HFFc6 (cell line): Measurements from ENCODE around the gene SCN11A. TPM values are rescaled to one million over a fixed set of nuclear protein-coding genes. Genes with fewer than 3 reads are reported as not detected.

Experiments
- DNase-seq: peaks from one replicate; pipeline ENCODE4 v3.0.0-alpha.2; 2018
- H3K27ac Mint-ChIP-seq: 2 replicates; pipeline ENCODE4 v1.8.0; 2020; ENCODE audit warnings: mild to moderate bottlenecking, mixed read lengths
- H3K27me3 Mint-ChIP-seq: 2 replicates; pipeline ENCODE4 v1.8.0; 2021; ENCODE audit warnings: mild to moderate bottlenecking, moderate library complexity, mixed read lengths; ENCODE audit not compliant: insufficient read depth
- H3K36me3 Mint-ChIP-seq: 2 replicates; pipeline ENCODE4 v1.8.0; 2021; ENCODE audit warnings: low read depth, mixed read lengths
- H3K4me1 Mint-ChIP-seq: 2 replicates; pipeline ENCODE4 v1.8.0; 2020; ENCODE audit warnings: low read depth, mixed read lengths
- H3K4me3 Mint-ChIP-seq: 2 replicates; pipeline ENCODE4 v1.8.0; 2020; ENCODE audit warnings: mild to moderate bottlenecking, moderate library complexity, mixed read lengths
- H3K9me3 Mint-ChIP-seq: 2 replicates; pipeline ENCODE4 v1.8.0; 2020; ENCODE audit warnings: mild to moderate bottlenecking, mixed read lengths
- CTCF ChIP-seq: fragments of 200-600 bp; sonication (generic); IDR thresholded peaks from 2 replicates; pipeline ENCODE4 v1.5.0; 2021; ENCODE audit warnings: antibody characterized with exemption, mild to moderate bottlenecking
- total RNA-seq, 6 experiments: library from RNA; stranded (reverse); fragmentation: NEBNext Ultra II Directional; extraction: Animal tissue kit (Norgen Biotek cat#: 25700); gene quantifications; 2 replicates in 1 of 6; 3 replicates in 5 of 6; pipeline ENCODE4 v1.2.3, GENCODE V29; 2021

SCN11A gene
- total RNA-seq, 6 experiments from 2014 or later, result not detected

DNA sequence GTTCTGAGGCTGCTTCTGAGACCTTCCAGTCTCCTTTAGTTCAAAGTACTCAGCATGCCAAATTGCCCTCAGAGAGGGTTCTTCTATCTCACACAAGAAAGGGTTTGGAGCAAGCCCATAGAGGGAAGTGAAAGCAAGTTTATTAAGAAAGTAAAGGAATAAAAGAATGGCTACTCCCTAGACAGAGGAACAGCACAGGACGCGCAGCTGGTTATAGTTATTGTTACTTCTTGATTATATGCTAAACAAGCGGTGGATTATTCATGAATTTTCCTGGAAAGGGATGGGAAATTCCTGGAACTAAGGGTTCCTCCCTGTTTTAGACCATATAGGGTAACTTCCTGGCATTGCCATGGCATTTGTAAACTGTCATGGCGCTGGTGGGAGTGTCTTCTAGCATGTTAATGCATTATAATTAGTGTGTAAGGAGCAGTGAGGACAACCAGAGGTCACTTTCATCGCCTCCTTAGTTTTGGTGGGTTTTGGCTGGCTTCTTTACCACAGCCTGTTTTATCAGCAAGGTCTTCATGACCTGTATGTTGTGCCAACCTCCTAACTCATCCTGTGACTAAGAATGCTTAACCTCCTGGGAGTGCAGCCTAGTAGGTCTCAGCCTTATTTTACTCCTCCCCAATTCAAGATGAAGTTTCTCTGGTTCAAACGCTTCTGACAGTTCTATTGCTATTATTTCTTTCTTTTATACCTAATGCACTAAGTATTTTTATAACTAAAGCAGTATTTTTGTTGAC is 26.3 kb downstream of the SCN11A start:
- DNase-seq, result no peak
- TF ChIP-seq CTCF, result no peak
- no peaks in the 10 kb centered on the region for H3K4me1 Mint-ChIP-seq
- no peaks in the 10 kb centered on the region for H3K36me3 Mint-ChIP-seq
- H3K27ac Mint-ChIP-seq, result no peak overlapping the region
- peaks cover 17% of the 10 kb centered on the region for H3K27me3 Mint-ChIP-seq
- no peak overlapping the region for H3K4me3 Mint-ChIP-seq
- no peaks in the 10 kb centered on the region for H3K9me3 Mint-ChIP-seq

DNA sequence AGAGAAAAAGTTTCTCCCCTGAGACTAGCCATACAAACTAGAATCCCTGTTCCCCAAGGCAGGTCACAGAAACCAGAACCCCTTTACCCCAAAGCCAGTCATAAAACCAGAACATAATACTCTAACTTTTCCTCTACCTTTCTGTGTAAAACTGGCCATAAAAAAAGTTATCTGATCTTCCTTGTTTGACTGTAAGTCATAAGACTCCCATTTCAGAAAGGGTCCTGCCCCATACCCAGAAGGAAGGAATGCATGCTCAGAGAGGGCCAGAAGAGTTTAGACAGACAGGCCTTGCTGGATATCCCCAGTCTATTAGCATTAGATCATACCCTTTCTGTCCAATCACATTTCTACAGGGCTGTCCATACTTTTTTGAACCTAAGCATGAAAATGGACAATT is 27.2 kb downstream of the SCN11A start:
- no peak for TF ChIP-seq CTCF
- Mint-ChIP-seq H3K4me1 (no peaks in the 10 kb centered on the region), H3K27ac (no peak overlapping the region), H3K9me3 (no peaks in the 10 kb centered on the region), H3K4me3 (no peak overlapping the region), H3K27me3 (peaks cover 17% of the 10 kb centered on the region), H3K36me3 (no peaks in the 10 kb centered on the region)
- DNase-seq, result no peak

- H3K4me1 Mint-ChIP-seq, result no peaks in the 10 kb centered on the region
- H3K27me3 Mint-ChIP-seq, result peaks cover 16% of the 10 kb centered on the region
- H3K4me3 Mint-ChIP-seq, result no peak overlapping the region
- no peak for DNase-seq
- H3K36me3 Mint-ChIP-seq, result no peaks in the 10 kb centered on the region
- H3K9me3 Mint-ChIP-seq, result no peaks in the 10 kb centered on the region
- no peak for TF ChIP-seq CTCF
- no peak overlapping the region for H3K27ac Mint-ChIP-seq
Measured at GRCh38 chr3:39022286-39022630, 29.5 kb downstream of the SCN11A start.

DNA sequence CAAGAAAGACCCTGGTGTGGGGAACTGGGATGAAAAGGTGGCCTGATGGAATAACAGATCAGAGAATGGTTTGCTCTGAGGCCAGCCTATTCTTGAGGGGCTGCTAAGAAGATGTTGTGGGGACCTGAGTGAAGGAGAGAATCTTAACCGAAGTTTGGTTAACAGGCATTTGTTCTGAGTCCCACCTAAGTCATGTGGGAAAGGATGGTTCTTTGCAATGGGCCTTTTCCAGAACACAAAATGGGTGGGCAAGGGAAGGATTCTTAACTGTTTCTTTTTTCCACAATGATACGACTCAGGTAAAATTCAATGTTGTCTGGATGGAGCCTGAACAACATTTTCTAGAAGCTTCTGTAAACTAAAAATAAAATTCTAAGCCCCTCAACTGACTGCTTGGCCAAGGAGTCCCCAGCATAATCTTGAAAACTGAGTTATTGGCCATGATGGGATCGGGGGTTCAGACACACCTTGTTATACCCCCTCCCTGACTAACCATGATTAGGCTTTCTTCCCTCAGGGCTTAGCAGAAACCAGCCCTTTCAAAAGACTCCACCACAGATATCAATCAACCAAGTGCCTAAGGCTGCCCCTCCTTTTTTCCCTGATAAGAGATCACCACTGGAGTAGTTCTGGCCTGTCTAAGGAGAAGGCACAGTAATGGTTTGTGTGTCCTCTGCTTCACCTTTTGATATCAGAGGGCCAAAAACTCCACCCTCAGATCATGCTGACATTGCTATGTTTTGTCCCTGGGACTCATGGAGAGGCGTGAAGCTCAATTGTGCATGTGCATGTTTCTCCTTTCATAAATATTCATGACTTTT is 30.1 kb downstream of the SCN11A start:
- Mint-ChIP-seq H3K4me1 (no peaks in the 10 kb centered on the region), H3K36me3 (no peaks in the 10 kb centered on the region), H3K4me3 (no peak overlapping the region), H3K9me3 (no peaks in the 10 kb centered on the region), H3K27ac (no peak overlapping the region), H3K27me3 (peaks cover 19% of the 10 kb centered on the region)
- DNase-seq, result no peak
- TF ChIP-seq CTCF, result no peak

GRCh38 chr3:39021029-39021428 is 30.7 kb downstream of the SCN11A start:
- no peak for TF ChIP-seq CTCF
- no peak overlapping the region for H3K4me3 Mint-ChIP-seq
- H3K4me1 Mint-ChIP-seq, result no peaks in the 10 kb centered on the region
- H3K9me3 Mint-ChIP-seq, result no peaks in the 10 kb centered on the region
- no peaks in the 10 kb centered on the region for H3K36me3 Mint-ChIP-seq
- H3K27ac Mint-ChIP-seq, result no peak overlapping the region
- H3K27me3 Mint-ChIP-seq, result peaks cover 22% of the 10 kb centered on the region
- DNase-seq, result no peak
